ENCODE data around the gene ZNF782.

DNA sequence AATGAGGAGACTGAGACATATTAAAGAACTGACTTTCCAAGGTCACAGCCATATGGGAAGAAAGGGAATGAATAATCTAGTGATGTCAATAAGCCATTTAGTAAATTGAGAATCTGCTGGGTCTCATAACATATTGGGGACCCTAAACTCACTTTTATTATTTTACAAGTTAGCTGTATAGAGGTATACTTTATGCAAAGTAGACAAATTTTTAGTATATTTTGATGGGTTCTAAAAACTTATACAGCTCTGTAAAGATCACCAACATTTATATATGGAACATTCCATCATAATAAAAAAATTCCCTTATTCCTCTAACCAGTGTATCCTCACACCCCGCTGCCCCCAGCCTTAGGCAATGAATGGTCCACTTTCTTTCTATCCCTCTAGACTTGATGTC, 40.7 kb downstream of the ZNF782 start:
- TF ChIP-seq, protein P1, sequence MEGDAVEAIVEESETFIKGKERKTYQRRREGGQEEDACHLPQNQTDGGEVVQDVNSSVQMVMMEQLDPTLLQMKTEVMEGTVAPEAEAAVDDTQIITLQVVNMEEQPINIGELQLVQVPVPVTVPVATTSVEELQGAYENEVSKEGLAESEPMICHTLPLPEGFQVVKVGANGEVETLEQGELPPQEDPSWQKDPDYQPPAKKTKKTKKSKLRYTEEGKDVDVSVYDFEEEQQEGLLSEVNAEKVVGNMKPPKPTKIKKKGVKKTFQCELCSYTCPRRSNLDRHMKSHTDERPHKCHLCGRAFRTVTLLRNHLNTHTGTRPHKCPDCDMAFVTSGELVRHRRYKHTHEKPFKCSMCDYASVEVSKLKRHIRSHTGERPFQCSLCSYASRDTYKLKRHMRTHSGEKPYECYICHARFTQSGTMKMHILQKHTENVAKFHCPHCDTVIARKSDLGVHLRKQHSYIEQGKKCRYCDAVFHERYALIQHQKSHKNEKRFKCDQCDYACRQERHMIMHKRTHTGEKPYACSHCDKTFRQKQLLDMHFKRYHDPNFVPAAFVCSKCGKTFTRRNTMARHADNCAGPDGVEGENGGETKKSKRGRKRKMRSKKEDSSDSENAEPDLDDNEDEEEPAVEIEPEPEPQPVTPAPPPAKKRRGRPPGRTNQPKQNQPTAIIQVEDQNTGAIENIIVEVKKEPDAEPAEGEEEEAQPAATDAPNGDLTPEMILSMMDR (IDR thresholded peaks at IDR 0.05) = no peak
- TF ChIP-seq EZH2 (IDR thresholded peaks at IDR 0.05; ENCODE audit: borderline replicate concordance, insufficient read depth, low read depth, low read length, poor library complexity, severe bottlenecking) = no peak

All from B cell (primary cell).